ENCODE results near the gene CLEC9A. TPM values are rescaled to one million over a fixed set of nuclear protein-coding genes. Genes with fewer than 3 reads are reported as not detected.
A peak's percentile ranks its signal among the peaks of the same experiment; 100 is the strongest.

Gene CLEC9A
- total and polyA plus RNA-seq, 2 experiments from 2014 or later = not detected

GRCh38 chr12:10101042-10101579, 70.6 kb downstream of the CLEC9A start:
- Histone ChIP-seq H3K27ac (ENCODE audit: low read depth) (no peak overlapping the region), H3K9me2 (ENCODE audit: insufficient read depth) (no peaks in the 10 kb centered on the region), H3K4me1 (ENCODE audit: insufficient read depth) (0 out of 2 replicates have a peak, but pooled peaks cover 4% of the 10 kb centered on the region), H3F3A (replicated peaks; ENCODE audit: low read depth) (no peaks in the 10 kb centered on the region), H3K36me3 (ENCODE audit: insufficient read depth) (no peaks in the 10 kb centered on the region), H3K27me3 (ENCODE audit: insufficient read depth) (no peaks in the 10 kb centered on the region), H3K4me3 (no peak overlapping the region), H3K4me2 (no peak overlapping the region), H3K79me2 (replicated peaks; ENCODE audit: insufficient read depth) (no peaks in the 10 kb centered on the region), H4K20me1 (replicated peaks; ENCODE audit: insufficient read depth) (no peaks in the 10 kb centered on the region), H2AFZ (0 out of 2 replicates have a peak overlapping the region, but pooled peaks have one; percentile 12)
- DNase-seq (ENCODE audit: low spot score) (no peak), ATAC-seq (no peak)
- peaks cover 11% of the 10 kb centered on the region; the same call in 2 of the 3 replicates for H3K4me1 Mint-ChIP-seq
- H3K9me3 Mint-ChIP-seq = no peaks in the 10 kb centered on the region
- TF ChIP-seq REST (IDR thresholded peaks at IDR 0.05; ENCODE audit: unreplicated experiment) (no peak), EZH2phosphoT487 (IDR thresholded peaks at IDR 0.05; ENCODE audit: unreplicated experiment) (no peak), POLR2AphosphoS5 (IDR thresholded peaks at IDR 0.05; ENCODE audit: low read depth) (no peak), ETS1 (IDR thresholded peaks at IDR 0.05) (no peak), ZNF331 (CRISPR knock-in tag; IDR thresholded peaks at IDR 0.05; ENCODE audit: low read depth) (no peak), NANOG (IDR thresholded peaks at IDR 0.05; ENCODE audit: borderline replicate concordance) (no peak), CTCF (conservative IDR thresholded peaks at IDR 0.05; ENCODE audit: low read depth in 2 of 2) (no peak), JUNB (IDR thresholded peaks at IDR 0.05; ENCODE audit: unreplicated experiment) (no peak), ZNF114 (CRISPR knock-in tag; IDR thresholded peaks at IDR 0.05) (no peak), CREB1 (CRISPR knock-in tag; IDR thresholded peaks at IDR 0.05; ENCODE audit: low read depth) (no peak), STAT1 (IDR thresholded peaks at IDR 0.05; ENCODE audit: unreplicated experiment) (no peak), EZH2 (IDR thresholded peaks at IDR 0.05; ENCODE audit: low read depth, unreplicated experiment) (no peak)
- TF ChIP-seq, protein P1, sequence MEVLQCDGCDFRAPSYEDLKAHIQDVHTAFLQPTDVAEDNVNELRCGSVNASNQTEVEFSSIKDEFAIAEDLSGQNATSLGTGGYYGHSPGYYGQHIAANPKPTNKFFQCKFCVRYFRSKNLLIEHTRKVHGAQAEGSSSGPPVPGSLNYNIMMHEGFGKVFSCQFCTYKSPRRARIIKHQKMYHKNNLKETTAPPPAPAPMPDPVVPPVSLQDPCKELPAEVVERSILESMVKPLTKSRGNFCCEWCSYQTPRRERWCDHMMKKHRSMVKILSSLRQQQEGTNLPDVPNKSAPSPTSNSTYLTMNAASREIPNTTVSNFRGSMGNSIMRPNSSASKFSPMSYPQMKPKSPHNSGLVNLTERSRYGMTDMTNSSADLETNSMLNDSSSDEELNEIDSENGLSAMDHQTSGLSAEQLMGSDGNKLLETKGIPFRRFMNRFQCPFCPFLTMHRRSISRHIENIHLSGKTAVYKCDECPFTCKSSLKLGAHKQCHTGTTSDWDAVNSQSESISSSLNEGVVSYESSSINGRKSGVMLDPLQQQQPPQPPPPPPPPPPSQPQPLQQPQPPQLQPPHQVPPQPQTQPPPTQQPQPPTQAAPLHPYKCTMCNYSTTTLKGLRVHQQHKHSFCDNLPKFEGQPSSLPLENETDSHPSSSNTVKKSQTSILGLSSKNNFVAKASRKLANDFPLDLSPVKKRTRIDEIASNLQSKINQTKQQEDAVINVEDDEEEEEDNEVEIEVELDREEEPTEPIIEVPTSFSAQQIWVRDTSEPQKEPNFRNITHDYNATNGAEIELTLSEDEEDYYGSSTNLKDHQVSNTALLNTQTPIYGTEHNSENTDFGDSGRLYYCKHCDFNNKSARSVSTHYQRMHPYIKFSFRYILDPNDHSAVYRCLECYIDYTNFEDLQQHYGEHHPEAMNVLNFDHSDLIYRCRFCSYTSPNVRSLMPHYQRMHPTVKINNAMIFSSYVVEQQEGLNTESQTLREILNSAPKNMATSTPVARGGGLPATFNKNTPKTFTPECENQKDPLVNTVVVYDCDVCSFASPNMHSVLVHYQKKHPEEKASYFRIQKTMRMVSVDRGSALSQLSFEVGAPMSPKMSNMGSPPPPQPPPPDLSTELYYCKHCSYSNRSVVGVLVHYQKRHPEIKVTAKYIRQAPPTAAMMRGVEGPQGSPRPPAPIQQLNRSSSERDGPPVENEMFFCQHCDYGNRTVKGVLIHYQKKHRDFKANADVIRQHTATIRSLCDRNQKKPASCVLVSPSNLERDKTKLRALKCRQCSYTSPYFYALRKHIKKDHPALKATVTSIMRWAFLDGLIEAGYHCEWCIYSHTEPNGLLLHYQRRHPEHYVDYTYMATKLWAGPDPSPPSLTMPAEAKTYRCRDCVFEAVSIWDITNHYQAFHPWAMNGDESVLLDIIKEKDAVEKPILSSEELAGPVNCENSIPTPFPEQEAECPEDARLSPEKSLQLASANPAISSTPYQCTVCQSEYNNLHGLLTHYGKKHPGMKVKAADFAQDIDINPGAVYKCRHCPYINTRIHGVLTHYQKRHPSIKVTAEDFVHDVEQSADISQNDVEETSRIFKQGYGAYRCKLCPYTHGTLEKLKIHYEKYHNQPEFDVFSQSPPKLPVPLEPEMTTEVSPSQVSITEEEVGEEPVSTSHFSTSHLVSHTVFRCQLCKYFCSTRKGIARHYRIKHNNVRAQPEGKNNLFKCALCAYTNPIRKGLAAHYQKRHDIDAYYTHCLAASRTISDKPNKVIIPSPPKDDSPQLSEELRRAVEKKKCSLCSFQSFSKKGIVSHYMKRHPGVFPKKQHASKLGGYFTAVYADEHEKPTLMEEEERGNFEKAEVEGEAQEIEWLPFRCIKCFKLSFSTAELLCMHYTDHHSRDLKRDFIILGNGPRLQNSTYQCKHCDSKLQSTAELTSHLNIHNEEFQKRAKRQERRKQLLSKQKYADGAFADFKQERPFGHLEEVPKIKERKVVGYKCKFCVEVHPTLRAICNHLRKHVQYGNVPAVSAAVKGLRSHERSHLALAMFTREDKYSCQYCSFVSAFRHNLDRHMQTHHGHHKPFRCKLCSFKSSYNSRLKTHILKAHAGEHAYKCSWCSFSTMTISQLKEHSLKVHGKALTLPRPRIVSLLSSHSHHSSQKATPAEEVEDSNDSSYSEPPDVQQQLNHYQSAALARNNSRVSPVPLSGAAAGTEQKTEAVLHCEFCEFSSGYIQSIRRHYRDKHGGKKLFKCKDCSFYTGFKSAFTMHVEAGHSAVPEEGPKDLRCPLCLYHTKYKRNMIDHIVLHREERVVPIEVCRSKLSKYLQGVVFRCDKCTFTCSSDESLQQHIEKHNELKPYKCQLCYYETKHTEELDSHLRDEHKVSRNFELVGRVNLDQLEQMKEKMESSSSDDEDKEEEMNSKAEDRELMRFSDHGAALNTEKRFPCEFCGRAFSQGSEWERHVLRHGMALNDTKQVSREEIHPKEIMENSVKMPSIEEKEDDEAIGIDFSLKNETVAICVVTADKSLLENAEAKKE (CRISPR knock-in tag; IDR thresholded peaks at IDR 0.05) = no peak
- no peaks in the 10 kb centered on the region for H3K36me3 Mint-ChIP-seq (ENCODE audit: low read depth)
- no peak overlapping the region for H3K27ac Mint-ChIP-seq
- no peaks in the 10 kb centered on the region for H3K27me3 Mint-ChIP-seq (ENCODE audit: insufficient read depth, low read depth, poor library complexity)
- H3K4me3 Mint-ChIP-seq = no peak overlapping the region
